DOHH2 (cell line): Measurements from ENCODE around the gene SLC22A1.

Source experiments
- CTCF ChIP-seq: fragments of 200-600 bp; sonication (generic); IDR thresholded peaks from one replicate; pipeline ENCODE4 v1.5.1; 2014; ENCODE audit warnings: antibody characterized with exemption, mild to moderate bottlenecking, low read depth, low read length; ENCODE audit not compliant: poor library complexity, severe bottlenecking
- EZH2phosphoT487 ChIP-seq: fragments of 200-600 bp; sonication (generic); IDR thresholded peaks from 2 replicates; pipeline ENCODE4 v1.6.1; 2017; ENCODE audit warnings: borderline replicate concordance, mild to moderate bottlenecking, antibody characterized with exemption, low read length, moderate library complexity, mixed read lengths

- no peak for TF ChIP-seq CTCF
- no peak for TF ChIP-seq EZH2phosphoT487
Measured at GRCh38 chr6:160085713-160086505, 35.7 kb upstream of the SLC22A1 start.
